Mesothelial cell of epicardium (in vitro differentiated cells): Measurements from ENCODE around the gene CBX1. TPM values are rescaled to one million over a fixed set of nuclear protein-coding genes. Genes with fewer than 3 reads are reported as not detected.
A peak's percentile ranks its signal among the peaks of the same experiment; 100 is the strongest.

Experiments
- DNase-seq, 2 experiments: peaks; one replicate each; pipeline ENCODE4 v3.0.0; 2021; ENCODE audit warnings: low spot score in 2 of 2; ENCODE audit not compliant: unreplicated experiment in 2 of 2
- H3K27ac Mint-ChIP-seq: 2 replicates; pipeline ENCODE4 v1.8.0; 2021; ENCODE audit warnings: mixed read lengths
- H3K27me3 Mint-ChIP-seq: 2 replicates; pipeline ENCODE4 v1.8.0; 2021; ENCODE audit warnings: low read depth, mixed read lengths
- H3K36me3 Mint-ChIP-seq: 2 replicates; pipeline ENCODE4 v1.8.0; 2021; ENCODE audit warnings: mixed read lengths
- H3K4me1 Mint-ChIP-seq: 2 replicates; pipeline ENCODE4 v1.8.0; 2021; ENCODE audit warnings: mixed read lengths
- H3K4me3 Mint-ChIP-seq: 2 replicates; pipeline ENCODE4 v1.8.0; 2021; ENCODE audit warnings: mild to moderate bottlenecking, moderate library complexity, mixed read lengths
- H3K9me3 Mint-ChIP-seq: 2 replicates; pipeline ENCODE4 v1.8.0; 2021; ENCODE audit warnings: mixed read lengths
- total RNA-seq: library from RNA; stranded (reverse); gene quantifications from 3 replicates; pipeline ENCODE4 v1.2.1, GENCODE V29; 2021
- TF ChIP-seq, protein P1 (sequence below): fragments of 200-600 bp; sonication (generic); IDR thresholded peaks from one replicate; pipeline ENCODE4 v1.5.0; 2021; ENCODE audit warnings: antibody characterized with exemption; ENCODE audit not compliant: unreplicated experiment

Gene CBX1
- total RNA-seq, 1 donor from 2014 or later = 142 TPM

DNA sequence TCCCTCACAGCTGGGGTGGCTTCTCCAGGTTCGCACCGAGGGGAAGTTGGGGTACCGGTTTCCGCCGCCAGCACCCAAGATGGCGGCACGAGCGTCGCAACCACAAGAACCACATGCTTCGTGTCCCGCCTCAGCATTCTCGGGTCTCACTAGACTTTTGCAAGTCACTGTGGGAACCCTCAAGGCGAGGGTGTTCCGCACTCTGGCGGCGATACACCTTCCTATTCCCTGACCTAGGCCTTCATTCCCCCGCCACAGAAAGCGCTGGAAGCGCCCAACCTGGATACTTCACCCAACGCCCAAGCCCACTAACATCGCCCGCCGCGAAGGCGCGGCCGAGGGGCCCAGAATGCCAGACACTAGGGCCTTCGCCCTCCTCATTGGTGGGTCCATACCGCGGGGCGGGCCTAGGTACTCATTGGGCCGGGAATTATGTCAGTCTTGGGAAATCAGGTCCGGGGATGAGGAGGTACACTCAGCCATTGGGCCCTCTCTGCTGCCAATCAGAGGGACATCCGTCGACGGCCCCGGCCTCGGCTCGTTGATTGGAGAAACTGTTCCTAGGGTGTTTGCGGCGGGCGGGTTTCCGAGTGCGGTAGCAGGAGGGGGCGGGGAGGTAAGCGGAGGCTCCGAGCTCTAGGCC is 53.4 kb downstream of the CBX1 start, which contains the start of gene NFE2L1:
TSS of gene NFE2L1 (plus strand) at position 619 of the 643 bp plus-strand sequence. CDS start 2,760 bp downstream, outside the sequence.
- H3K36me3 Mint-ChIP-seq = peaks cover 8% of the 10 kb centered on the region
- H3K9me3 Mint-ChIP-seq = no peaks in the 10 kb centered on the region
- H3K27me3 Mint-ChIP-seq = no peaks in the 10 kb centered on the region
- H3K4me3 Mint-ChIP-seq = peak within 1 kb of the TSS; percentile 85
- peak within 1 kb of the TSS; percentile 100 for H3K27ac Mint-ChIP-seq
- peak; percentile 97 for DNase-seq
- peaks cover 62% of the 10 kb centered on the region for H3K4me1 Mint-ChIP-seq
- TF ChIP-seq, protein P1, sequence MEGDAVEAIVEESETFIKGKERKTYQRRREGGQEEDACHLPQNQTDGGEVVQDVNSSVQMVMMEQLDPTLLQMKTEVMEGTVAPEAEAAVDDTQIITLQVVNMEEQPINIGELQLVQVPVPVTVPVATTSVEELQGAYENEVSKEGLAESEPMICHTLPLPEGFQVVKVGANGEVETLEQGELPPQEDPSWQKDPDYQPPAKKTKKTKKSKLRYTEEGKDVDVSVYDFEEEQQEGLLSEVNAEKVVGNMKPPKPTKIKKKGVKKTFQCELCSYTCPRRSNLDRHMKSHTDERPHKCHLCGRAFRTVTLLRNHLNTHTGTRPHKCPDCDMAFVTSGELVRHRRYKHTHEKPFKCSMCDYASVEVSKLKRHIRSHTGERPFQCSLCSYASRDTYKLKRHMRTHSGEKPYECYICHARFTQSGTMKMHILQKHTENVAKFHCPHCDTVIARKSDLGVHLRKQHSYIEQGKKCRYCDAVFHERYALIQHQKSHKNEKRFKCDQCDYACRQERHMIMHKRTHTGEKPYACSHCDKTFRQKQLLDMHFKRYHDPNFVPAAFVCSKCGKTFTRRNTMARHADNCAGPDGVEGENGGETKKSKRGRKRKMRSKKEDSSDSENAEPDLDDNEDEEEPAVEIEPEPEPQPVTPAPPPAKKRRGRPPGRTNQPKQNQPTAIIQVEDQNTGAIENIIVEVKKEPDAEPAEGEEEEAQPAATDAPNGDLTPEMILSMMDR = no peak

DNA sequence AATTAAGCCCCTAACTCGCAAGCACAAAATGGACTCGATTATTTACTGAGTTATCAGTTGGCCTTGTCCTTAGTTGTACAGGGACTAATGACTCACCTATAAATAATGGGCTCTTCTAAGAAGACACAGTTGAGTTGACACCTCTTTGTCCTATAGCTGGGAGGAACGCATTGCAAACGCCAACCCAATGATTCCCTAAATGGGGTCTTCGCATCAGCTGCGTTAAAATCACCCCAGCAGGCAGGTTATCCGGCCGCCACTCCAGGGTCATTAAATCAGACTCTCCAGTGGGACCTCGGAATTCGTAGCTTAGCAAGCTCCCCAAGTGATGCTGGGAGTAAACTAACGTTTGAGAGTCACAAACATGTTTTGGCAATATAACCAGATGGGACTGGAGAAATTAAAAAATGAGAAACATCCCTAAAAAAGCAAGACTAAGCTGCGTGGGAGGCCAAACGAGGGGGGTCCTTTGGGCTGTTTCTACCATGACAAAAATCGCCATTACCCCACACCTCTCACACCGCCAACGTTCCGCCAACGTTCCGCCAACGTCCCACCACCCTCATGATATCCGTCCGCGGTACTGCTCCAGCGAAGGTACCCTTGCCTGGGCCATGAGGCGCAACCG is 54.1 kb downstream of the CBX1 start:
- no peaks in the 10 kb centered on the region for H3K27me3 Mint-ChIP-seq
- no peaks in the 10 kb centered on the region for H3K9me3 Mint-ChIP-seq
- peak overlapping the region; percentile 85 for H3K4me3 Mint-ChIP-seq
- peaks cover 4% of the 10 kb centered on the region for H3K36me3 Mint-ChIP-seq
- H3K4me1 Mint-ChIP-seq = peaks cover 55% of the 10 kb centered on the region
- TF ChIP-seq, protein P1 = no peak
- DNase-seq = no peak
- H3K27ac Mint-ChIP-seq = peak overlapping the region; percentile 100

DNA sequence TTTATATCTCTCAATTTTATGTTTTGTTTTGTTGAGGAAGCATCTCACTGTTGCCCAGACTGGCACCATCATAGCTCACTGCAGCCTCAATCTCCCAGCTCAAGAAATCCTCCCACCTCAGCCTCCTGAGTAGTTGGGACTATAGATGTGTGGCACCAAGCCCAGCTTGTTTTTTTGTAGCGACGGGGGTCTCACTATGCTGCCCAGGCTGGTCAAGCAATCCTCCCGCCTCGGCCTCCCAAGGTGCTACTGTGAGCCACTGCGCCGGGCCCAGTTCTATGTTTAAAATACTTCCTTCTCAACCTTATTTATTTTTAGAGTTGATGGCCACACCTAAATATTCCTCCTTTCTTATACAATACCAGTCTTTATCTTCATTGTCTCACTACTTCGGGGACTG is 55.0 kb downstream of the CBX1 start:
- DNase-seq = no peak
- H3K36me3 Mint-ChIP-seq = peaks cover 4% of the 10 kb centered on the region
- H3K27me3 Mint-ChIP-seq = no peaks in the 10 kb centered on the region
- peak overlapping the region; percentile 100 for H3K27ac Mint-ChIP-seq
- peaks cover 46% of the 10 kb centered on the region for H3K4me1 Mint-ChIP-seq
- H3K9me3 Mint-ChIP-seq = no peaks in the 10 kb centered on the region
- TF ChIP-seq, protein P1 = no peak
- H3K4me3 Mint-ChIP-seq = peak overlapping the region; percentile 85

DNA sequence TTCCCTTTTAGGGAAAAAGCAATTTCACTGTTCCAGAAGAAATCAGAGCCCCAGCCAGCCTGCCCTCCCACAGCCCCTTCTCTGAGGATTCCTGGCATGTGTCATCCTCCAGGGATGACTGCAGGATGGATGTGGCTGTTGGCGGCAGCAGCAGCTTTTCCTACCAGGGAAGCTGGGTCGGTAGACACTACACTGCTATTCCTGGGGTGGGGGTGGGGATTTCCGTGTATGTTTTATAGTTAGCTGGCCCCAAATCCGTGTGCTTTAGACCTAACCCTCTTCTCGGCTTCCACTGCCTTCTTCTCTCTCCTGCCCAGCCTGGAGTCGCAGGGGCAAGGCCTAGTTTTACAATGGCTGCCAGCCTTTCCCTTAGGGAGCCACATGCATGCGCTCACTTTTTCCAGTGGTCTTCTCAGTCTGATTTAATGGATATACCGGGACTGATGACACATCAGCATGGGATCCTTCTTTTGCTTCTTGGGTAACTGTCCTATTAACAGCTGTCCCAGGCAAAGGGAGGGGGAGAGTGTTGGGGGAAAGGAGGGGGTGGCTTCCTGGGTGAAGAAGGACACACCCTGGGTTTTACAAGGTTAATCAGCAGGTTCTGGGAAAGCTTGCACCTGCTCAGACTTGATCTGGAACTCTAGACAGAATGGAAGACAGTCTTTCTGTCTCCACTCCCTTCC is 55.8 kb downstream of the CBX1 start:
- no peaks in the 10 kb centered on the region for H3K27me3 Mint-ChIP-seq
- no peak for DNase-seq
- H3K4me1 Mint-ChIP-seq = peaks cover 38% of the 10 kb centered on the region
- H3K9me3 Mint-ChIP-seq = no peaks in the 10 kb centered on the region
- peak overlapping the region; percentile 31 for H3K4me3 Mint-ChIP-seq
- TF ChIP-seq, protein P1 = no peak
- H3K27ac Mint-ChIP-seq = peak overlapping the region; percentile 100
- peaks cover under 1% of the 10 kb centered on the region for H3K36me3 Mint-ChIP-seq

DNA sequence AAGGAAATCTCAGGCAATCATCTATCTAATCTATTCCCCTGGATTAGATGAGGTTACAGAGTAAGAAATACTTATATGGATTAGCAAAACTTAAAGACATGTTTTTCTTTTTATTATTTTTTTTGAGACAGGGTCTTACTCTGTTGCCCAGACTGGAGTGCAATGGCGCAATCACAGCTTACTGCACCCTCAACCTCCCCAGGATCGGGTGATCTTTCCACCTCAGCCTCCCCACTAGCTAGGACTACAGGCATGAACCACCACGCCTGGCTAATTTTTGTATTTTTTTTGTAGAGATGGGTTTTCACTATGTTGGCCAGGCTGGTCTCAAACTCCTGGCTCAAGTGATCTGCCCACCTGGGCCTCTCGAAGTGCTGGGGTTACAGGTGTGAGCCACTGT is 56.4 kb downstream of the CBX1 start:
- no peaks in the 10 kb centered on the region for H3K36me3 Mint-ChIP-seq
- no peak for DNase-seq
- H3K4me1 Mint-ChIP-seq = peaks cover 32% of the 10 kb centered on the region
- H3K27ac Mint-ChIP-seq = peak overlapping the region; percentile 34
- no peaks in the 10 kb centered on the region for H3K9me3 Mint-ChIP-seq
- H3K27me3 Mint-ChIP-seq = no peaks in the 10 kb centered on the region
- TF ChIP-seq, protein P1 = no peak
- no peak overlapping the region for H3K4me3 Mint-ChIP-seq
